Kidney epithelial cell (primary cell): Measurements from ENCODE around the gene APLNR. TPM values are rescaled to one million over a fixed set of nuclear protein-coding genes. Genes with fewer than 3 reads are reported as not detected.

ENCODE experiments used
- DNase-seq: peaks from one replicate; pipeline ENCODE4 v3.0.0-alpha.2; 2010; ENCODE audit warnings: low read depth
- H3K27me3 ChIP-seq: 2 replicates; pipeline ENCODE4 v1.6.0; 2011; ENCODE audit warnings: low read length; ENCODE audit not compliant: control insufficient read depth, insufficient read depth
- H3K36me3 ChIP-seq: 2 replicates; pipeline ENCODE4 v1.5.1; 2011; ENCODE audit warnings: low read length; ENCODE audit not compliant: control insufficient read depth, insufficient read depth
- H3K4me3 ChIP-seq: 2 replicates; pipeline ENCODE4 v1.5.1; 2011; ENCODE audit warnings: low read depth, mild to moderate bottlenecking, control low read depth, low read length
- total RNA-seq: library from RNA; depleted of rRNA; stranded (reverse); fragments of >200 nt; gene quantifications from 2 replicates; pipeline ENCODE4 v1.2.3, GENCODE V29; 2015
- TF ChIP-seq, protein P1 (sequence below): IDR thresholded peaks from 2 replicates; pipeline ENCODE4 v1.5.1; 2011; ENCODE audit warnings: mild to moderate bottlenecking, moderate library complexity, low read length, control low read depth, inconsistent platforms; ENCODE audit not compliant: insufficient read depth, poor library complexity, severe bottlenecking

Gene APLNR
- total RNA-seq, 1 donor from 2014 or later, result not detected

DNA sequence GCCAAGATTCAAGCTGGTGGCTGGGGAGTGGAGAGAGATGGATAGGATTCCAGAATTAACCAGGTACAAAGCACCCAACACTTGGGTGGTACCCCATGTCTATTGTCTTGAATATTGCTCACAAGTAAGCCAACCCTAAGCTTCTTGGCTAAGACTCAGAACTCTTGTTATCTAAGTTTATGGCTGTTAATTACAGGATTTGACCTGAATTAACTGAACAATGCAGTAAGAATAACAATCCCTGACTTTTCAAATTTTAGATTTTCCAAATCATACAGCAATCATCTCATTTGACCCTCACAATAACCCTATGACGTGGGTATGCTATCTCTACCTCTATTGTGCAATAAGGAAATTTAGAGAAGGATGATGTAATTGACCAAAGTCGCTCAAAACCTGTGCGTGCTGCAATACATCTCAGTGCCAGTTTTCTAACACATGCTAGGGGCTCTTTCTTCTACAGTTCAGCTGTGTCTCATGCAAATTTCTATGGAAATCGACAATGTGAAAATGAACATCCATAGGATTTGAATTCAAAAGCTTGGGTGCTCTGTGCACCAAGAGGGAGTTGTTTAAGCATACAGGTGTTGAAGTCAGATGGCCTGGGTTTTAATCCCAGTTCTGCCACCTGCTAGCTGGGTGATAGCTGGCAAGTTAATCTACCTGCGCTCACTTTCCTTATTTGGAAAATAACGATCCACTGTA is 40.1 kb upstream of the APLNR start:
- TF ChIP-seq, protein P1, sequence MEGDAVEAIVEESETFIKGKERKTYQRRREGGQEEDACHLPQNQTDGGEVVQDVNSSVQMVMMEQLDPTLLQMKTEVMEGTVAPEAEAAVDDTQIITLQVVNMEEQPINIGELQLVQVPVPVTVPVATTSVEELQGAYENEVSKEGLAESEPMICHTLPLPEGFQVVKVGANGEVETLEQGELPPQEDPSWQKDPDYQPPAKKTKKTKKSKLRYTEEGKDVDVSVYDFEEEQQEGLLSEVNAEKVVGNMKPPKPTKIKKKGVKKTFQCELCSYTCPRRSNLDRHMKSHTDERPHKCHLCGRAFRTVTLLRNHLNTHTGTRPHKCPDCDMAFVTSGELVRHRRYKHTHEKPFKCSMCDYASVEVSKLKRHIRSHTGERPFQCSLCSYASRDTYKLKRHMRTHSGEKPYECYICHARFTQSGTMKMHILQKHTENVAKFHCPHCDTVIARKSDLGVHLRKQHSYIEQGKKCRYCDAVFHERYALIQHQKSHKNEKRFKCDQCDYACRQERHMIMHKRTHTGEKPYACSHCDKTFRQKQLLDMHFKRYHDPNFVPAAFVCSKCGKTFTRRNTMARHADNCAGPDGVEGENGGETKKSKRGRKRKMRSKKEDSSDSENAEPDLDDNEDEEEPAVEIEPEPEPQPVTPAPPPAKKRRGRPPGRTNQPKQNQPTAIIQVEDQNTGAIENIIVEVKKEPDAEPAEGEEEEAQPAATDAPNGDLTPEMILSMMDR, result no peak
- Histone ChIP-seq H3K36me3 (no peaks in the 10 kb centered on the region), H3K4me3 (no peak overlapping the region), H3K27me3 (no peaks in the 10 kb centered on the region)
- DNase-seq, result no peak

DNA sequence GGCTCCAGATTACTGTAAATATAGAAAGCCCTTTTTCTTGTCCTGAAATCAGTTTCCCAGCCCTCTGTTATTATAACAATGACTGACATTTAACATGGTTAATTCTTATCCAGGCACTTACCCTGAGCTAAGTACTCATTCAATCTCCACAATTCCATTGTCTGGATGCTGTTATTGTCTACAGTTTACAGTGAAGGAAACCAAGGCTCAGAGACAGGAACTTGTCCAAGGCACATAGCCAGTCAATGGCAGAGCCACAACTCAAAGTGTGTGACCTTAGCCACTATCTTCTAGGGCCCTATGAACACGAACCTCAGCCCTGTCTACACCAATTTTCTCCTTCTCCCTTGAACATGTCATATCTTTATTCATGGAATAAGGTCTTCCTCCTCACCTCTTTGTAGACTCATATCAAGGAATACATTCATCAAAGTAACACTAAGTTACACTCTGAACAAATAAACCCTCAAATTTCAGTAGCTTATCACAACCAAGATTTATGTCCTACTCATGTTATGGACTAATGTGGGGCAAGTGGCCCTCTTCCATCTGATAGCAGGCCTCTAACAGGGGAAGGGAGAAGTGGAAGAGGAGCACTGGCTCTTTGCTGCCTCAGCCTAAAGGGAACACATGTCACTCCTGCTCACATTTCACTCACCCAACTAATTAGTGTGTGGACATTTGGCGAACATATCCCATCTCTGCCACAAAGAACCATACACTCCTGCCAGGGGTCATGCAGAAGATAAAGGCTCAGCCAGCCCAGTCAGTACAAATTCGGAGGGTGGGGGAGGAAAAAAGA is 39.3 kb upstream of the APLNR start:
- Histone ChIP-seq H3K36me3 (no peaks in the 10 kb centered on the region), H3K27me3 (no peaks in the 10 kb centered on the region), H3K4me3 (no peak overlapping the region)
- TF ChIP-seq, protein P1, result no peak
- no peak for DNase-seq

DNA sequence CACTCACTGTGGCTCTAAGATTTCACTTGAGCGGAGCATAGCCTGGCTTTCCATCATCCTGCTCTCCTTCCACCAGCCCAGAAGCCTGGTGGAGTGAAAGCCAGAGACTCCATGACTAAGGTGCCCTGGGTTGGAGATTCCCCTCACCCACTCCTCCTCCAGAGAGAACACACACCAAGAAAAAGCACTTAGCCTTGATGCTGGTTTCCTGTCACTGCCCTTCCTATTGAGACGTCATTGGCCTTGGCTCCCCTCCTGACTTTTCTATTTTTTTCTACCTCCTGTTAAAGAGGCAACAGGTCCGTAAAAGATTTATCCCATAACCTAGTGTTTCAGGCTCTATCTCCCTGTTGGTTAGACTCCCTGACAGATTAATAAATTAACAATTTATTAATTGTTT is 38.5 kb upstream of the APLNR start:
- H3K4me3 ChIP-seq, result no peak overlapping the region
- H3K27me3 ChIP-seq, result no peaks in the 10 kb centered on the region
- no peaks in the 10 kb centered on the region for H3K36me3 ChIP-seq
- DNase-seq, result no peak
- TF ChIP-seq, protein P1, result no peak

- Histone ChIP-seq H3K4me3 (no peak overlapping the region), H3K36me3 (no peaks in the 10 kb centered on the region), H3K27me3 (no peaks in the 10 kb centered on the region)
- no peak for DNase-seq
- TF ChIP-seq, protein P1, result no peak
Observed at GRCh38 chr11:57274904-57275498, 38.0 kb upstream of the APLNR start.

DNA sequence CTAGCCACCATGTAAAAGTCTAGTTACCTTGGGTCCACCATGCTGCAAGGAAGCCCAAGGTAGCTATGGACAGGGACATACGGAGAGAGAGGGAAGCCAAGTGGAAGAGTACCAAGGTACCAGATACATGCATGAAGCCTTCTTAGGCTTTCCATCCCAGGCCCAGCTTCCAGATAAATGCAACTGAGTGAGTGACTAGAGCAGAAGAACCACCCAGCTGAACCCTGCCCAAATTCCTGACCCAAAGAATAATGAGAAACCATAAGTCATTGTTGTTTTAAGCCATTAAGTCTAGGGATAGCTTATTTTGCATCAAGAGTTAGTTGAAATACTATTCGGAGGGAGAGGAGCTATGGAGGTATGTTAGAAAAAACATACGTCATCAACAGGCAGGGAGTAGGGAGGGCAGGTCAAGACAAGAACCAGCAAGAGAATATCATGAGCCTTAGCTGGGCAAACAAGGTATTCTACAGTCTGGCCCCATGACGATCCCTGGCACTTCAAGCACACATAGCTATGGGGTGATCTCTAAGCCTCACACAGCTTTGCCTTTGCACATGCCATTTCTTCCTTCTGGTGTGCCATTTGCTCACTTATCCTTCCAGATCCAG is 36.5 kb upstream of the APLNR start:
- Histone ChIP-seq H3K27me3 (no peaks in the 10 kb centered on the region), H3K36me3 (no peaks in the 10 kb centered on the region), H3K4me3 (no peak overlapping the region)
- DNase-seq, result no peak
- TF ChIP-seq, protein P1, result no peak
